Liver (tissue), 9 donors: ENCODE data around the gene TRIM63. TPM values are rescaled to one million over a fixed set of nuclear protein-coding genes. Genes with fewer than 3 reads are reported as not detected.

Source experiments
- DNase-seq: peaks from one replicate; pipeline ENCODE4 v3.0.0-alpha.2; 2017; ENCODE audit warnings: low spot score
- H3K27ac ChIP-seq, 2 donors: one replicate each; pipeline ENCODE4 v1.7.0; 2013; ENCODE audit warnings: inconsistent platforms in 2 of 2, low read length in 2 of 2, control low read depth in 1 of 2, low read depth in 1 of 2, mild to moderate bottlenecking in 1 of 2
- H3K27me3 ChIP-seq, 4 donors: one replicate each; pipeline versions ENCODE4 v1.6.1 to v1.7.0; 2013; ENCODE audit warnings: low read length in 3 of 4, inconsistent platforms in 1 of 4, mild to moderate bottlenecking in 1 of 4, moderate library complexity in 1 of 4; ENCODE audit not compliant: control insufficient read depth in 4 of 4, insufficient read depth in 4 of 4
- H3K36me3 ChIP-seq, 4 donors: one replicate each; pipeline versions ENCODE4 v1.6.1 to v1.7.0; 2013; ENCODE audit warnings: low read length in 3 of 4, mild to moderate bottlenecking in 3 of 4, low read depth in 1 of 4, moderate library complexity in 1 of 4; ENCODE audit not compliant: control insufficient read depth in 4 of 4, insufficient read depth in 3 of 4
- H3K4me1 ChIP-seq, 4 donors: one replicate each; pipeline versions ENCODE4 v1.6.1 to v1.7.0; 2013; ENCODE audit warnings: low read length in 3 of 4, mild to moderate bottlenecking in 3 of 4, moderate library complexity in 1 of 4; ENCODE audit not compliant: control insufficient read depth in 4 of 4, insufficient read depth in 4 of 4
- H3K4me3 ChIP-seq, 3 donors: one replicate each; pipeline versions ENCODE4 v1.6.1 to v1.7.0; 2013; ENCODE audit warnings: low read length in 3 of 3, control low read depth in 1 of 3, low read depth in 1 of 3, mild to moderate bottlenecking in 1 of 3
- H3K9ac ChIP-seq, 2 donors: one replicate each; pipeline ENCODE4 v1.7.0; 2013; ENCODE audit warnings: low read length in 2 of 2, mild to moderate bottlenecking in 2 of 2, moderate library complexity in 2 of 2, control low read depth in 1 of 2, low read depth in 1 of 2
- H3K9me3 ChIP-seq, 4 donors: one replicate each; pipeline versions ENCODE4 v1.6.1 to v1.7.0; 2013; ENCODE audit warnings: low read length in 3 of 4; ENCODE audit not compliant: control insufficient read depth in 4 of 4
- EGR1 ChIP-seq, 2 donors: IDR thresholded peaks; 2 replicates each; pipeline ENCODE4 v1.6.1; 2016 to 2018; ENCODE audit warnings: antibody characterized with exemption in 2 of 2, low read depth in 2 of 2
- HNF4A ChIP-seq, 2 donors: conservative IDR thresholded peaks; 2 replicates each; pipeline ENCODE4 v1.6.1; 2016; ENCODE audit warnings: antibody characterized with exemption in 2 of 2, mild to moderate bottlenecking in 2 of 2
- HNF4G ChIP-seq: IDR thresholded peaks from 2 replicates; pipeline ENCODE4 v1.6.1; 2016; ENCODE audit warnings: antibody characterized with exemption
- JUND ChIP-seq, 2 donors: IDR thresholded peaks; 2 replicates each; pipeline ENCODE4 v1.6.1; 2016; ENCODE audit warnings: antibody characterized with exemption in 2 of 2
- NR2F2 ChIP-seq: IDR thresholded peaks from 2 replicates; pipeline ENCODE4 v1.6.1; 2016; ENCODE audit warnings: antibody characterized with exemption
- RAD21 ChIP-seq, 2 donors: IDR thresholded peaks; 2 replicates each; pipeline ENCODE4 v1.6.1; 2016; ENCODE audit warnings: antibody characterized with exemption in 2 of 2, mild to moderate bottlenecking in 2 of 2
- RXRA ChIP-seq, 2 donors: IDR thresholded peaks; 2 replicates each; pipeline ENCODE4 v1.6.1; 2017 to 2018; ENCODE audit warnings: antibody characterized with exemption in 2 of 2, mild to moderate bottlenecking in 1 of 2
- SP1 ChIP-seq: IDR thresholded peaks from 2 replicates; pipeline ENCODE4 v1.6.1; 2018; ENCODE audit warnings: antibody characterized with exemption, mild to moderate bottlenecking
- TAF1 ChIP-seq: conservative IDR thresholded peaks from 2 replicates; pipeline ENCODE4 v1.6.1; 2016; ENCODE audit warnings: antibody characterized with exemption, mild to moderate bottlenecking
- YY1 ChIP-seq: IDR thresholded peaks from 2 replicates; pipeline ENCODE4 v1.6.1; 2016; ENCODE audit warnings: antibody characterized with exemption, mild to moderate bottlenecking
- WGBS: extraction: QIAGEN DNeasy Blood & Tissue Kit; methylation state at CpG from one replicate; pipeline ENCODE4 v1.1.7; 2013; 5-methylcytosine and 5-hydroxymethylcytosine counted together
- polyA plus RNA-seq, 2 donors: library from polyadenylated mRNA; stranded (reverse) in 1 of 2; unstranded in 1 of 2; fragments of 200-250 nt in 1 of 2; fragments of >200 nt in 1 of 2; fragmentation: Nextera tagmentation in 1 of 2; extraction: Ambion mirVana in 1 of 2; gene quantifications; one replicate each; pipeline versions ENCODE4 v1.2.1 to v1.2.3, GENCODE V29; 2013 to 2015
- total RNA-seq, 2 donors: library from RNA; depleted of rRNA; stranded (reverse); fragments of >200 nt; gene quantifications; one replicate each; pipeline ENCODE4 v1.2.3, GENCODE V29; 2014
- TF ChIP-seq, protein P1 (sequence below): IDR thresholded peaks from 2 replicates; pipeline ENCODE4 v1.6.1; 2016; ENCODE audit warnings: antibody characterized with exemption
- TF ChIP-seq, protein P2 (sequence below): IDR thresholded peaks from 2 replicates; pipeline ENCODE4 v1.6.1; 2016; ENCODE audit warnings: antibody characterized with exemption
- TF ChIP-seq, protein P3 (sequence below): fragments of 150-350 bp; IDR thresholded peaks from 2 replicates; pipeline ENCODE4 v1.5.1; 2017; ENCODE audit warnings: improper control_type of control experiment, low read depth, low read length; ENCODE audit not compliant: missing input control
- TF ChIP-seq, protein P4 (sequence below): IDR thresholded peaks from 2 replicates; pipeline ENCODE4 v1.6.1; 2016; ENCODE audit warnings: antibody characterized with exemption
- donor health status: healthy.
- donor health status: healthy.
- donor health status: healthy.
- donor health status: healthy.
- donor health status: healthy.

The TRIM63 gene
- total and polyA plus RNA-seq, 4 donors, result 0.03 TPM; not detected in 3

DNA sequence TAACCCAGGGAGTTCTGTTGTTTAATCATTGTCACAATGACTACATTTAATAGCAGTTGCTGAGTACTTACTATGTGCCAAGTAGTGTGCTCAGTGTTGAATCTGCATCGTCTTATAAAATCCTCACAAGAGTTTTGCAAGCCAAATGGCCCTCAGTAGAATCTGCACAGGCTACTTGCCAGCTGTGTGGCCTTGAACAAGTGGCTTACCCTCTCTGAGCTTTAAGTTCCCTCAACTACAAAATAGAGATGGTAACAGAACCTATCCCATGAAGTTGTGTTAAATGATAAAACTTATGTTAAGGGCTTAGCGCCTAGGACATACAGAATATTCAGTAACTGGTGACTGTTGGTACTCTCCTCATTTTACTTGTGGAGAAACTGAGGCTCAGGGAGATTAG, 12.4 kb downstream of the TRIM63 start:
- no peaks in the 10 kb centered on the region for H3K36me3 ChIP-seq
- TF ChIP-seq TAF1, result no peak
- TF ChIP-seq EGR1 (IDR thresholded peaks at IDR 0.05; ENCODE audit: low read depth in 2 of 2), result no peak
- TF ChIP-seq HNF4G, result no peak
- no peak overlapping the region for H3K27ac ChIP-seq
- 84% methylated on average over 2 of the region's 2 CpGs for whole genome bisulfite sequencing
- H3K9ac ChIP-seq, result no peak overlapping the region
- H3K4me1 ChIP-seq, result no peaks in the 10 kb centered on the region
- no peak overlapping the region for H3K4me3 ChIP-seq
- H3K9me3 ChIP-seq, result no peaks in the 10 kb centered on the region
- H3K27me3 ChIP-seq, result peaks cover 0 to 3% (median 0%) of the 10 kb centered on the region in 4 donors
- DNase-seq, result no peak

DNA sequence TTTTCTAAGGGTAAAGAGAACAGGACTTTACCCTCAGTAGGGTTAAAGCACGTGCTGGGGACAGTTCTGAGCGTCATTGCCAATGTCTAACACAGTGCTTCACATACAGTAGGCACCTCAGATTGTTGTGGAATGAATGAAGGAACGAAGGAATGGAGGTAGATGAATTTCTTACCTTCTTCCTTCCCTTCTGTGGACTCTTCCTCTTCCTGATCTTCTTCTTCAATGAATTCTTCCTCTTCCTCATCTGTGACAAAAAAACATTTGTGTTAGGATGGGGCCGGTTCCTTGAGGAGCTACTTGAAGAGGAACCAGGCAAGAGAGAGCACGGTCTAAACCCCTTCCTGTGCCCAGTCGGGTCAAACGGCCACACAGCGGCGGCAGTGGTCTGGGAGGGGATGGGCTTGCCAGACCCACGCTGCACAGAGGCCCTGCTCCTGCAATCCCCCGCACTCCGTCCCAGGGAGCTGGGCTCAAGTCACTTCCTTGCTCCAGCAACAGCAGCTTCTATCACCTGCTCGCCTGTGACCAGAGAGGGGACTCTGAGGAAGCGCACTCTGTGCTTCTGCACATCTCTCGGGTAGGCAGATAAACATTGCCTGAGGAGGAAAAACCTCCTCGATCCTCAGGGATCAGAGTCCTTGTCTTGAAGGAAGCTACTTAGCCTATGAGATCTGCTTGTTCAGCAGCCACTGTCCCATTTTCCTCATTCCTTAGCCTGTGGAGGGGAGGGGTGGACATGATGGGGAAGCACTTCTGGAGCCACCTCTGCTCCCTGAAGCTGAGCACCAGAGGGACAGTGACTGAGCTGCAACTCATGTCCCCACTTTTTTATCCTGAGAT, 13.5 kb downstream of the TRIM63 start:
- no peaks in the 10 kb centered on the region for H3K36me3 ChIP-seq
- no peaks in the 10 kb centered on the region for H3K9me3 ChIP-seq
- DNase-seq, result no peak
- 42% methylated on average over 16 of the region's 16 CpGs for WGBS
- no peak overlapping the region for H3K9ac ChIP-seq
- no peak overlapping the region for H3K4me3 ChIP-seq
- TF ChIP-seq, protein P1, sequence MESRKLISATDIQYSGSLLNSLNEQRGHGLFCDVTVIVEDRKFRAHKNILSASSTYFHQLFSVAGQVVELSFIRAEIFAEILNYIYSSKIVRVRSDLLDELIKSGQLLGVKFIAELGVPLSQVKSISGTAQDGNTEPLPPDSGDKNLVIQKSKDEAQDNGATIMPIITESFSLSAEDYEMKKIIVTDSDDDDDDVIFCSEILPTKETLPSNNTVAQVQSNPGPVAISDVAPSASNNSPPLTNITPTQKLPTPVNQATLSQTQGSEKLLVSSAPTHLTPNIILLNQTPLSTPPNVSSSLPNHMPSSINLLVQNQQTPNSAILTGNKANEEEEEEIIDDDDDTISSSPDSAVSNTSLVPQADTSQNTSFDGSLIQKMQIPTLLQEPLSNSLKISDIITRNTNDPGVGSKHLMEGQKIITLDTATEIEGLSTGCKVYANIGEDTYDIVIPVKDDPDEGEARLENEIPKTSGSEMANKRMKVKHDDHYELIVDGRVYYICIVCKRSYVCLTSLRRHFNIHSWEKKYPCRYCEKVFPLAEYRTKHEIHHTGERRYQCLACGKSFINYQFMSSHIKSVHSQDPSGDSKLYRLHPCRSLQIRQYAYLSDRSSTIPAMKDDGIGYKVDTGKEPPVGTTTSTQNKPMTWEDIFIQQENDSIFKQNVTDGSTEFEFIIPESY, result no peak
- TF ChIP-seq RAD21 (IDR thresholded peaks at IDR 0.05) (no peak), HNF4A (conservative IDR thresholded peaks at IDR 0.05) (no peak), JUND (IDR thresholded peaks at IDR 0.05) (no peak)
- TF ChIP-seq, protein P2, sequence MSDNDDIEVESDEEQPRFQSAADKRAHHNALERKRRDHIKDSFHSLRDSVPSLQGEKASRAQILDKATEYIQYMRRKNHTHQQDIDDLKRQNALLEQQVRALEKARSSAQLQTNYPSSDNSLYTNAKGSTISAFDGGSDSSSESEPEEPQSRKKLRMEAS, result no peak
- TF ChIP-seq, protein P3, sequence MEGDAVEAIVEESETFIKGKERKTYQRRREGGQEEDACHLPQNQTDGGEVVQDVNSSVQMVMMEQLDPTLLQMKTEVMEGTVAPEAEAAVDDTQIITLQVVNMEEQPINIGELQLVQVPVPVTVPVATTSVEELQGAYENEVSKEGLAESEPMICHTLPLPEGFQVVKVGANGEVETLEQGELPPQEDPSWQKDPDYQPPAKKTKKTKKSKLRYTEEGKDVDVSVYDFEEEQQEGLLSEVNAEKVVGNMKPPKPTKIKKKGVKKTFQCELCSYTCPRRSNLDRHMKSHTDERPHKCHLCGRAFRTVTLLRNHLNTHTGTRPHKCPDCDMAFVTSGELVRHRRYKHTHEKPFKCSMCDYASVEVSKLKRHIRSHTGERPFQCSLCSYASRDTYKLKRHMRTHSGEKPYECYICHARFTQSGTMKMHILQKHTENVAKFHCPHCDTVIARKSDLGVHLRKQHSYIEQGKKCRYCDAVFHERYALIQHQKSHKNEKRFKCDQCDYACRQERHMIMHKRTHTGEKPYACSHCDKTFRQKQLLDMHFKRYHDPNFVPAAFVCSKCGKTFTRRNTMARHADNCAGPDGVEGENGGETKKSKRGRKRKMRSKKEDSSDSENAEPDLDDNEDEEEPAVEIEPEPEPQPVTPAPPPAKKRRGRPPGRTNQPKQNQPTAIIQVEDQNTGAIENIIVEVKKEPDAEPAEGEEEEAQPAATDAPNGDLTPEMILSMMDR, result no peak
- H3K4me1 ChIP-seq, result no peaks in the 10 kb centered on the region
- no peak overlapping the region for H3K27ac ChIP-seq
- peaks cover 0 to 3% (median 0%) of the 10 kb centered on the region in 4 donors for H3K27me3 ChIP-seq

DNA sequence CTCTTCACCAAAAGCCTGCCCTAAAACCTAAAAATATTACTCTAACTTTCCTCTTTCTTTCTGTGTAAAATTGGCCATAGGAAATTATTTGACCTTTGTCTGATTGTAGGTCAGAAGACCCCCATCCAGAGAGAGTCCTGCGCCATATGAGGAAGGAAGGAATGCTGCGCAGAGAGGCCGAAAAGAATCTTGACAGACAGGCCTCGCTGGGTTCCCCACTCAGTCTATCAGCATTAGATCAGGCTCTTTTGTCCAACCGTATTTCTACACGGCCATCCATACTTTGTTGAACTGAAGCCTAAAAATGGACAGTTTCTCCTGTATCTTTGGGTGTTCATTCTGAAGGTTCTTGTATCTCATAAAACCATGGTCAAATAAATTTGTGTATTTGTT, 17.2 kb downstream of the TRIM63 start:
- 95% methylated on average over 6 of the region's 6 CpGs for WGBS
- no peaks in the 10 kb centered on the region for H3K36me3 ChIP-seq
- H3K4me1 ChIP-seq, result peaks cover 7 to 13% (median 9%) of the 10 kb centered on the region in 4 donors
- H3K4me3 ChIP-seq, result no peak overlapping the region
- no peak overlapping the region for H3K9ac ChIP-seq
- TF ChIP-seq NR2F2 (no peak), SP1 (no peak), RAD21 (IDR thresholded peaks at IDR 0.05) (no peak), RXRA (IDR thresholded peaks at IDR 0.05) (no peak), HNF4G (no peak), YY1 (no peak), EGR1 (IDR thresholded peaks at IDR 0.05; ENCODE audit: low read depth in 2 of 2) (no peak)
- TF ChIP-seq, protein P2, result no peak
- TF ChIP-seq, protein P3, result no peak
- TF ChIP-seq, protein P4, sequence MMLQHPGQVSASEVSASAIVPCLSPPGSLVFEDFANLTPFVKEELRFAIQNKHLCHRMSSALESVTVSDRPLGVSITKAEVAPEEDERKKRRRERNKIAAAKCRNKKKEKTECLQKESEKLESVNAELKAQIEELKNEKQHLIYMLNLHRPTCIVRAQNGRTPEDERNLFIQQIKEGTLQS, result no peak
- no peak overlapping the region for H3K27ac ChIP-seq
- DNase-seq, result no peak
- peaks cover 0 to 11% (median 8%) of the 10 kb centered on the region in 4 donors for H3K27me3 ChIP-seq
- H3K9me3 ChIP-seq, result no peaks in the 10 kb centered on the region
